IMR-90 (cell line): ENCODE measurements around the gene FLOT2. TPM values are rescaled to one million over a fixed set of nuclear protein-coding genes. Genes with fewer than 3 reads are reported as not detected.

ENCODE experiments used
- ATAC-seq: fragments of 200-7000 bp; cut with Tn5 transposase; 2 replicates; pipeline ENCODE4 v1.9.1; 2020; ENCODE audit warnings: low read depth, mild to moderate bottlenecking, moderate library complexity
- BruUV-seq: library from RNA; stranded (reverse); fragments of 400-500 nt; replicated peaks from 2 replicates; lab custom pipeline; 2021; lab: Mats Ljungman, UMichigan
- CTCF ChIA-PET: fragments of 300-600 bp; formaldehyde crosslinking; extraction: SDS; loops from one replicate; lab custom pipeline; 2021; ENCODE audit warnings: antibody characterized with exemption; lab: Yijun Ruan, JAX
- POLR2A ChIA-PET: fragments of 300-600 bp; sonication (Branson Sonifier 250); formaldehyde crosslinking; loops from one replicate; lab custom pipeline; 2022; ENCODE audit warnings: antibody characterized with exemption; ENCODE audit not compliant: unreplicated experiment; lab: Charles Lee
- DNase-seq: peaks from one replicate; pipeline ENCODE4 v3.0.0; 2013
- H2AFZ ChIP-seq: replicated peaks from 2 replicates; pipeline ENCODE3; 2013; ENCODE audit warnings: low read length, mild to moderate bottlenecking; ENCODE audit not compliant: poor library complexity
- H2AK5ac ChIP-seq: 2 replicates; pipeline ENCODE4 v1.6.1; 2013; ENCODE audit warnings: low read depth, low read length, inconsistent platforms
- H2AK9ac ChIP-seq: replicated peaks from 2 replicates; pipeline ENCODE3; 2013; ENCODE audit warnings: mild to moderate bottlenecking, low read depth, low read length, moderate library complexity; ENCODE audit not compliant: poor library complexity
- H2BK120ac ChIP-seq: 2 replicates; pipeline ENCODE4 v1.6.1; 2013; ENCODE audit warnings: low read depth, low read length, inconsistent platforms
- H2BK15ac ChIP-seq: 3 replicates; pipeline ENCODE4 v1.6.1; 2013; ENCODE audit warnings: low read depth, low read length, inconsistent platforms
- H2BK20ac ChIP-seq: 2 replicates; pipeline ENCODE4 v1.6.1; 2013; ENCODE audit warnings: low read depth, mild to moderate bottlenecking, inconsistent platforms, low read length, moderate library complexity
- H2BK5ac ChIP-seq: 2 replicates; pipeline ENCODE4 v1.6.1; 2013; ENCODE audit warnings: mild to moderate bottlenecking, low read depth, low read length, inconsistent platforms; ENCODE audit not compliant: poor library complexity, severe bottlenecking
- H3K14ac ChIP-seq: replicated peaks from 2 replicates; pipeline ENCODE4 v1.6.1; 2013; ENCODE audit warnings: low read depth, low read length, inconsistent platforms
- H3K18ac ChIP-seq: 2 replicates; pipeline ENCODE4 v1.6.1; 2013; ENCODE audit warnings: low read depth, low read length, control low read depth
- H3K23ac ChIP-seq: 2 replicates; pipeline ENCODE4 v1.6.1; 2013; ENCODE audit warnings: low read depth, low read length, inconsistent platforms
- H3K27ac ChIP-seq: 2 replicates; pipeline ENCODE4 v1.5.1; 2013; ENCODE audit warnings: mild to moderate bottlenecking, control low read depth, low read length; ENCODE audit not compliant: insufficient read depth
- H3K27me3 ChIP-seq: 2 replicates; pipeline ENCODE4 v1.6.1; 2013; ENCODE audit warnings: low read length; ENCODE audit not compliant: control insufficient read depth, insufficient read depth
- H3K36me3 ChIP-seq: 2 replicates; pipeline ENCODE4 v1.6.1; 2013; ENCODE audit warnings: low read length, mixed read lengths; ENCODE audit not compliant: control insufficient read depth, insufficient read depth
- H3K4ac ChIP-seq: 2 replicates; pipeline ENCODE4 v1.6.1; 2013; ENCODE audit warnings: low read depth, low read length, inconsistent platforms
- H3K4me1 ChIP-seq: 2 replicates; pipeline ENCODE4 v1.6.1; 2013; ENCODE audit warnings: low read length, mixed read lengths; ENCODE audit not compliant: control insufficient read depth, insufficient read depth
- H3K4me2 ChIP-seq: 2 replicates; pipeline ENCODE4 v1.6.1; 2013; ENCODE audit warnings: low read depth, mild to moderate bottlenecking, control low read depth, low read length, moderate library complexity
- H3K4me3 ChIP-seq: 2 replicates; pipeline ENCODE4 v1.5.1; 2013; ENCODE audit warnings: low read depth, mild to moderate bottlenecking, control low read depth, low read length, moderate library complexity; ENCODE audit not compliant: insufficient read depth
- H3K56ac ChIP-seq: 2 replicates; pipeline ENCODE4 v1.6.1; 2013; ENCODE audit warnings: low read length, inconsistent platforms; ENCODE audit not compliant: insufficient read depth; ENCODE audit errors: extremely low read depth
- H3K79me1 ChIP-seq, 2 experiments: 2 replicates each; pipeline ENCODE4 v1.6.1; 2013; ENCODE audit warnings: low read length in 2 of 2, inconsistent platforms in 1 of 2, low read depth in 1 of 2
- H3K9ac ChIP-seq: 2 replicates; pipeline ENCODE4 v1.6.1; 2013; ENCODE audit warnings: low read depth, low read length, control low read depth
- H3K9me1 ChIP-seq: 2 replicates; pipeline ENCODE4 v1.6.1; 2013; ENCODE audit warnings: low read length, inconsistent platforms; ENCODE audit not compliant: insufficient read depth
- H3K9me3 ChIP-seq: 2 replicates; pipeline ENCODE4 v1.6.1; 2013; ENCODE audit warnings: low read length; ENCODE audit not compliant: control insufficient read depth, insufficient read depth
- H4K20me1 ChIP-seq: 2 replicates; pipeline ENCODE4 v1.6.1; 2013; ENCODE audit warnings: low read length, inconsistent platforms; ENCODE audit not compliant: insufficient read depth
- H4K5ac ChIP-seq: 2 replicates; pipeline ENCODE4 v1.6.1; 2013; ENCODE audit warnings: mild to moderate bottlenecking, low read depth, low read length, control low read depth
- H4K8ac ChIP-seq, 2 experiments: 2 replicates each; pipeline ENCODE4 v1.6.1; 2013; ENCODE audit warnings: low read depth in 2 of 2, low read length in 2 of 2, control low read depth in 1 of 2, inconsistent platforms in 1 of 2
- H4K91ac ChIP-seq: 2 replicates; pipeline ENCODE4 v1.6.1; 2013; ENCODE audit warnings: low read depth, low read length, inconsistent platforms; ENCODE audit not compliant: insufficient read depth
- BHLHE40 ChIP-seq: fragments of 150-350 bp; IDR thresholded peaks from 2 replicates; pipeline ENCODE4 v1.6.1; 2016; ENCODE audit warnings: mild to moderate bottlenecking, low read depth, low read length
- CEBPB ChIP-seq: IDR thresholded peaks from 2 replicates; pipeline ENCODE4 v1.6.1; 2012; ENCODE audit warnings: low read depth, low read length, improper control_type of control experiment
- CHD1 ChIP-seq: IDR thresholded peaks from 2 replicates; pipeline ENCODE4 v1.6.1; 2012; ENCODE audit warnings: low read depth, low read length, improper control_type of control experiment
- FOS ChIP-seq: fragments of 150-350 bp; IDR thresholded peaks from 2 replicates; pipeline ENCODE4 v1.6.1; 2016; ENCODE audit warnings: low read depth, low read length
- MAFK ChIP-seq: IDR thresholded peaks from 2 replicates; pipeline ENCODE4 v1.6.1; 2012; ENCODE audit warnings: low read depth, low read length, improper control_type of control experiment
- MAZ ChIP-seq: IDR thresholded peaks from 2 replicates; pipeline ENCODE4 v1.6.1; 2012; ENCODE audit warnings: low read depth, mild to moderate bottlenecking, low read length, improper control_type of control experiment, moderate library complexity, borderline replicate concordance
- MXI1 ChIP-seq: IDR thresholded peaks from 2 replicates; pipeline ENCODE4 v1.6.1; 2012; ENCODE audit warnings: low read depth, mild to moderate bottlenecking, low read length, moderate library complexity, borderline replicate concordance
- NFE2L2 ChIP-seq: fragments of 150-350 bp; IDR thresholded peaks from 2 replicates; pipeline ENCODE4 v1.6.1; 2016; ENCODE audit warnings: low read depth, mild to moderate bottlenecking, low read length
- POLR2A ChIP-seq: IDR thresholded peaks from 2 replicates; pipeline ENCODE4 v1.6.1; 2012; ENCODE audit warnings: mild to moderate bottlenecking, low read depth, low read length
- RAD21 ChIP-seq: IDR thresholded peaks from 2 replicates; pipeline ENCODE4 v1.6.1; 2012; ENCODE audit warnings: low read length, improper control_type of control experiment
- RCOR1 ChIP-seq: IDR thresholded peaks from 2 replicates; pipeline ENCODE4 v1.6.1; 2012; ENCODE audit warnings: mild to moderate bottlenecking, low read length, improper control_type of control experiment; ENCODE audit not compliant: insufficient replicate concordance
- RFX5 ChIP-seq: IDR thresholded peaks from 2 replicates; pipeline ENCODE4 v1.8.0; 2012; ENCODE audit warnings: low read depth, mild to moderate bottlenecking, low read length, moderate library complexity
- SMC3 ChIP-seq: fragments of 150-350 bp; IDR thresholded peaks from 2 replicates; pipeline ENCODE4 v1.6.1; 2016; ENCODE audit warnings: low read depth, mild to moderate bottlenecking, antibody characterized with exemption, low read length, moderate library complexity
- WGBS, 2 experiments: methylation state at CpG; one replicate each; pipeline versions ENCODE4 v1.1.5 to v1.1.7; 2013; ENCODE audit warnings: missing lambda C conversion rate in 2 of 2; ENCODE audit not compliant: insufficient read length in 1 of 2; ENCODE audit errors: extremely low coverage in 2 of 2; 5-methylcytosine and 5-hydroxymethylcytosine counted together
- dilution Hi-C: fragments of 300-500 bp; cut with HindIII; formaldehyde crosslinking; loops from one replicate; pipeline ENCODE4 v1.14.3; 2018; ENCODE audit warnings: low sequenced_read_pairs; ENCODE audit not compliant: unreplicated experiment
- in situ Hi-C: fragments of 300-500 bp; cut with MboI; formaldehyde crosslinking; loops from 3 replicates; pipeline ENCODE4 v1.14.3; 2019; ENCODE audit warnings: low sequenced_read_pairs, inconsistent platforms, mixed read lengths
- intact Hi-C: fragments of 100-400 bp; cut with micrococcal nuclease; formaldehyde crosslinking; loops from 2 replicates; pipeline ENCODE4 v1.10.0; 2022
- polyA plus RNA-seq, 3 experiments: library from polyadenylated mRNA; depleted of rRNA; stranded (reverse); fragments of >200 nt; gene quantifications; 2 replicates each; pipeline ENCODE4 v1.2.3, GENCODE V29; 2012; ENCODE audit warnings: low replicate concordance in 1 of 3
- total RNA-seq: library from RNA; depleted of rRNA; stranded (reverse); fragments of >200 nt; gene quantifications from 2 replicates; pipeline ENCODE4 v1.2.3, GENCODE V29; 2012
- TF ChIP-seq, protein P1 (sequence below): fragments of 150-350 bp; IDR thresholded peaks from 2 replicates; pipeline ENCODE4 v1.6.1; 2017; ENCODE audit warnings: mild to moderate bottlenecking, antibody characterized with exemption, low read length, low read depth
- TF ChIP-seq, protein P2 (sequence below): conservative IDR thresholded peaks from 2 replicates; pipeline ENCODE4 v1.5.1; 2012; ENCODE audit warnings: mild to moderate bottlenecking, low read depth, low read length, improper control_type of control experiment
- TF ChIP-seq, protein P3 (sequence below): fragments of 150-350 bp; IDR thresholded peaks from 2 replicates; pipeline ENCODE4 v1.6.1; 2016; ENCODE audit warnings: low read depth, mild to moderate bottlenecking, low read length, moderate library complexity, borderline replicate concordance

Gene FLOT2
- total and polyA plus RNA-seq, 2 of the 4 experiments (the other 2 are of a cell fraction): 19.7 to 67.9 TPM

DNA sequence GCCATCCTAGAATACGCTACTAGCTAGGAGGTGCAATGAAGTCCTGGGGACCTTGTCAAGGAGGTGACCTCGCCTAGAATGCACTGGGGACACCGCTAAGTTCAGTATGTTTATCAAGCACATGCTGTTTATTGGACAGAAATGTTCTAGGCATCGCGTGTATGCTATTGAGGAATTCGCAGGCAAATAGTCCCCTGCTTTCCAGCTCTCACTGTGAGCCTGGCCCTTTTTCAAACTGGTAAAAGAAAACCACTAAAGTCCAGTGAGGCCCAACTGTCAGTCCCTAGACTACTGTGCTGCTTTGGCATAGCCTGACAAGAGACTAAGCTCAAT, 53.8 kb downstream of the FLOT2 start:
- ChIA-PET POLR2A (no interaction called here), CTCF (interaction anchor here (1.2 kb wide), 1 partner anchor 80 kb away, joined by 3 read pairs; no protein-coding TSS in a partner anchor)
- ATAC-seq: no peak
- no peak overlapping the region for H3K4me2 ChIP-seq
- H2AFZ ChIP-seq: no peak overlapping the region
- no peak overlapping the region for H3K4me3 ChIP-seq
- no peak overlapping the region for H3K4ac ChIP-seq
- H3K79me1 ChIP-seq: peaks cover 0 to 33% of the 10 kb centered on the region in 2 experiments; a peak in 3 of 4 replicates
- peaks cover 8% of the 10 kb centered on the region for H3K9me1 ChIP-seq
- H3K27me3 ChIP-seq: no peaks in the 10 kb centered on the region
- peak overlapping the region in 1 of 2 experiments; percentile 30; a peak in 1 of 4 replicates for H4K8ac ChIP-seq
- in situ Hi-C loops (no loop called here), intact Hi-C loops (no loop called here), dilution Hi-C loops (no loop called here)
- H3K9me3 ChIP-seq: no peaks in the 10 kb centered on the region
- no peak overlapping the region for H3K9ac ChIP-seq
- BruUV-seq: no TSS peak
- TF ChIP-seq, protein P1, sequence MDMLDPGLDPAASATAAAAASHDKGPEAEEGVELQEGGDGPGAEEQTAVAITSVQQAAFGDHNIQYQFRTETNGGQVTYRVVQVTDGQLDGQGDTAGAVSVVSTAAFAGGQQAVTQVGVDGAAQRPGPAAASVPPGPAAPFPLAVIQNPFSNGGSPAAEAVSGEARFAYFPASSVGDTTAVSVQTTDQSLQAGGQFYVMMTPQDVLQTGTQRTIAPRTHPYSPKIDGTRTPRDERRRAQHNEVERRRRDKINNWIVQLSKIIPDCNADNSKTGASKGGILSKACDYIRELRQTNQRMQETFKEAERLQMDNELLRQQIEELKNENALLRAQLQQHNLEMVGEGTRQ: no peak
- no peak for TF ChIP-seq MAFK
- TF ChIP-seq FOS: no peak
- TF ChIP-seq, protein P2, sequence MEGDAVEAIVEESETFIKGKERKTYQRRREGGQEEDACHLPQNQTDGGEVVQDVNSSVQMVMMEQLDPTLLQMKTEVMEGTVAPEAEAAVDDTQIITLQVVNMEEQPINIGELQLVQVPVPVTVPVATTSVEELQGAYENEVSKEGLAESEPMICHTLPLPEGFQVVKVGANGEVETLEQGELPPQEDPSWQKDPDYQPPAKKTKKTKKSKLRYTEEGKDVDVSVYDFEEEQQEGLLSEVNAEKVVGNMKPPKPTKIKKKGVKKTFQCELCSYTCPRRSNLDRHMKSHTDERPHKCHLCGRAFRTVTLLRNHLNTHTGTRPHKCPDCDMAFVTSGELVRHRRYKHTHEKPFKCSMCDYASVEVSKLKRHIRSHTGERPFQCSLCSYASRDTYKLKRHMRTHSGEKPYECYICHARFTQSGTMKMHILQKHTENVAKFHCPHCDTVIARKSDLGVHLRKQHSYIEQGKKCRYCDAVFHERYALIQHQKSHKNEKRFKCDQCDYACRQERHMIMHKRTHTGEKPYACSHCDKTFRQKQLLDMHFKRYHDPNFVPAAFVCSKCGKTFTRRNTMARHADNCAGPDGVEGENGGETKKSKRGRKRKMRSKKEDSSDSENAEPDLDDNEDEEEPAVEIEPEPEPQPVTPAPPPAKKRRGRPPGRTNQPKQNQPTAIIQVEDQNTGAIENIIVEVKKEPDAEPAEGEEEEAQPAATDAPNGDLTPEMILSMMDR: no peak
- TF ChIP-seq RAD21: no peak
- no peak for TF ChIP-seq POLR2A
- TF ChIP-seq RCOR1: no peak
- no peak for TF ChIP-seq MXI1
- no peak for TF ChIP-seq RFX5
- TF ChIP-seq SMC3: no peak
- TF ChIP-seq, protein P3, sequence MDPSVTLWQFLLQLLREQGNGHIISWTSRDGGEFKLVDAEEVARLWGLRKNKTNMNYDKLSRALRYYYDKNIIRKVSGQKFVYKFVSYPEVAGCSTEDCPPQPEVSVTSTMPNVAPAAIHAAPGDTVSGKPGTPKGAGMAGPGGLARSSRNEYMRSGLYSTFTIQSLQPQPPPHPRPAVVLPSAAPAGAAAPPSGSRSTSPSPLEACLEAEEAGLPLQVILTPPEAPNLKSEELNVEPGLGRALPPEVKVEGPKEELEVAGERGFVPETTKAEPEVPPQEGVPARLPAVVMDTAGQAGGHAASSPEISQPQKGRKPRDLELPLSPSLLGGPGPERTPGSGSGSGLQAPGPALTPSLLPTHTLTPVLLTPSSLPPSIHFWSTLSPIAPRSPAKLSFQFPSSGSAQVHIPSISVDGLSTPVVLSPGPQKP: no peak
- no peak for TF ChIP-seq CEBPB
- no peak for TF ChIP-seq NFE2L2
- TF ChIP-seq MAZ: no peak
- TF ChIP-seq CHD1: no peak
- TF ChIP-seq BHLHE40: no peak
- H3K56ac ChIP-seq: no peak overlapping the region
- no peaks in the 10 kb centered on the region for H3K36me3 ChIP-seq
- no peak for DNase-seq
- H2BK5ac ChIP-seq: no peak overlapping the region
- H3K27ac ChIP-seq: no peak overlapping the region
- no peak overlapping the region for H4K5ac ChIP-seq
- H3K18ac ChIP-seq: no peak overlapping the region
- H4K20me1 ChIP-seq: peaks cover 3% of the 10 kb centered on the region
- H2BK20ac ChIP-seq: no peak overlapping the region
- 89% methylated on average over 6 of the region's 6 CpGs; no CpG with 5 or more reads in 1 of the 2 experiments for WGBS, 2 experiments
- no peak overlapping the region for H2AK9ac ChIP-seq
- H3K4me1 ChIP-seq: no peaks in the 10 kb centered on the region
- no peak overlapping the region for H2BK15ac ChIP-seq
- H3K23ac ChIP-seq: no peak overlapping the region
- H4K91ac ChIP-seq: no peak overlapping the region
- H2AK5ac ChIP-seq: 0 out of 2 replicates have a peak overlapping the region, but pooled peaks have one; percentile 4
- H3K14ac ChIP-seq: no peak overlapping the region
- H2BK120ac ChIP-seq: no peak overlapping the region
